Panc1 (cell line): ENCODE data around the gene SOSTDC1.

Experiments used
- POLR2AphosphoS5 ChIP-seq: IDR thresholded peaks from 2 replicates; pipeline ENCODE4 v1.6.1; 2012; ENCODE audit warnings: mild to moderate bottlenecking, low read depth, low read length, moderate library complexity
- REST ChIP-seq, 2 experiments: IDR thresholded peaks; 2 replicates each; pipeline ENCODE4 v1.6.1; 2011 to 2012; ENCODE audit warnings: low read depth in 2 of 2, control low read depth in 1 of 2, low read length in 1 of 2, mild to moderate bottlenecking in 1 of 2, moderate library complexity in 1 of 2; ENCODE audit not compliant: insufficient read depth in 1 of 2
- SIN3A ChIP-seq: IDR thresholded peaks from 2 replicates; pipeline ENCODE4 v1.6.1; 2012; ENCODE audit warnings: low read depth, mild to moderate bottlenecking, low read length, moderate library complexity, borderline replicate concordance; ENCODE audit not compliant: insufficient read depth
- TCF7L2 ChIP-seq: IDR thresholded peaks from 2 replicates; pipeline ENCODE4 v1.6.1; 2011; ENCODE audit warnings: mild to moderate bottlenecking, low read depth, low read length, inconsistent platforms
- TF ChIP-seq, protein P1 (sequence below): fragments of 450-650 bp; IDR thresholded peaks from 2 replicates; pipeline ENCODE4 v1.5.1; 2017; ENCODE audit warnings: mild to moderate bottlenecking

DNA sequence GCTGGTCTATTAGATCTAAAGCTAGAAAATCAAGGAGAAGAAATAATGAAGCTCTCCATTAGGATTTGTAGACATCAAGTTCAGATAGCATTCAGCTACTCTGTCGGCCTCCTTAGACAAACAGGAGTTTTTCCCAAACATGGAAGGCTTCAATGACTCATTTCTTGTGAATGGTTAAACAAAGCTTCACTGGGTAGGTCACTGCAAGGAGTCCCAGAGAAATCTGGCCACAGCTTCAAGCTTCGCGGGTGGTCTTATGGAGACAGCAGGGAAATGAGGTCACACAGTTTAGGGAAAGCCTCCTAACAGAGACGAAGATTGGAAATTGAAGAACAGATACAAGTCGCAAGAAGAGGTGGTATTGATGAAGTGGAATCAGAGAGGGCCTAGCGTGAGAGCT is 38.5 kb upstream of the SOSTDC1 start:
- TF ChIP-seq, protein P1, sequence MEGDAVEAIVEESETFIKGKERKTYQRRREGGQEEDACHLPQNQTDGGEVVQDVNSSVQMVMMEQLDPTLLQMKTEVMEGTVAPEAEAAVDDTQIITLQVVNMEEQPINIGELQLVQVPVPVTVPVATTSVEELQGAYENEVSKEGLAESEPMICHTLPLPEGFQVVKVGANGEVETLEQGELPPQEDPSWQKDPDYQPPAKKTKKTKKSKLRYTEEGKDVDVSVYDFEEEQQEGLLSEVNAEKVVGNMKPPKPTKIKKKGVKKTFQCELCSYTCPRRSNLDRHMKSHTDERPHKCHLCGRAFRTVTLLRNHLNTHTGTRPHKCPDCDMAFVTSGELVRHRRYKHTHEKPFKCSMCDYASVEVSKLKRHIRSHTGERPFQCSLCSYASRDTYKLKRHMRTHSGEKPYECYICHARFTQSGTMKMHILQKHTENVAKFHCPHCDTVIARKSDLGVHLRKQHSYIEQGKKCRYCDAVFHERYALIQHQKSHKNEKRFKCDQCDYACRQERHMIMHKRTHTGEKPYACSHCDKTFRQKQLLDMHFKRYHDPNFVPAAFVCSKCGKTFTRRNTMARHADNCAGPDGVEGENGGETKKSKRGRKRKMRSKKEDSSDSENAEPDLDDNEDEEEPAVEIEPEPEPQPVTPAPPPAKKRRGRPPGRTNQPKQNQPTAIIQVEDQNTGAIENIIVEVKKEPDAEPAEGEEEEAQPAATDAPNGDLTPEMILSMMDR, result no peak
- no peak for TF ChIP-seq REST (IDR thresholded peaks at IDR 0.05; ENCODE audit: insufficient read depth in 1 of 2, low read depth in 2 of 2, low read length in 1 of 2)
- no peak for TF ChIP-seq POLR2AphosphoS5
- TF ChIP-seq TCF7L2, result no peak
- TF ChIP-seq SIN3A, result no peak
